ENCODE results near the gene VHLL. TPM values are rescaled to one million over a fixed set of nuclear protein-coding genes. Genes with fewer than 3 reads are reported as not detected.

The VHLL gene
- total RNA-seq (2022; extraction: Qiagen RNA extraction): not detected in 5 replicates

GRCh38 chr1:156298852-156299357, at the start of gene VHLL:
VHLL (minus strand) TSS chr1:156299307; CDS start chr1:156299189, 118 bp downstream.

GRCh38 chr1:156338180-156338976, 39.3 kb upstream of the VHLL start, which contains the start of the genes CCT3 and TSACC:
CCT3 (minus strand) TSS chr1:156338292; CDS start chr1:156338184, 108 bp downstream.
TSACC (plus strand) TSS chr1:156338526; CDS start chr1:156339758, 1,232 bp downstream.

GRCh38 chr1:156295391-156295947, 3.6 kb downstream of the VHLL start, which contains the start of gene GLMP:
GLMP (minus strand) TSS chr1:156295679; CDS start chr1:156295645, 34 bp downstream.

GRCh38 chr1:156284112-156284511, 15.0 kb downstream of the VHLL start, which contains the start of gene TMEM79:
TMEM79 (plus strand) TSS chr1:156284325; CDS start chr1:156285227, 902 bp downstream.

GRCh38 chr1:156282479-156283222, 16.5 kb downstream of the VHLL start, which contains the start of gene SMG5:
SMG5 (minus strand) TSS chr1:156282825; CDS start chr1:156282680, 145 bp downstream.

Other genes with a start within 250 kb of the VHLL start
- gene UBQLN4, start 245.5 kb downstream of the VHLL start, total RNA-seq (2022; extraction: Qiagen RNA extraction): 32.9 to 41.6 TPM (median 39.7 TPM) in 5 replicates
- gene LAMTOR2, start 244.5 kb downstream of the VHLL start, total RNA-seq (2022; extraction: Qiagen RNA extraction): 152 to 169 TPM (median 157 TPM) in 5 replicates
- 0.29 TPM in 1 of 5 replicates, not detected in the others for gene RAB25, start 238.1 kb downstream of the VHLL start, total RNA-seq (2022; extraction: Qiagen RNA extraction)
- 1.2 to 2.4 TPM (median 1.6 TPM) in 5 replicates for gene MEX3A, start 216.8 kb downstream of the VHLL start, total RNA-seq (2022; extraction: Qiagen RNA extraction)
- gene LMNA, start 184.6 kb downstream of the VHLL start, total RNA-seq (2022; extraction: Qiagen RNA extraction): 612 to 781 TPM (median 765 TPM) in 5 replicates
- gene SEMA4A, start 145.7 kb downstream of the VHLL start, total RNA-seq (2022; extraction: Qiagen RNA extraction): 0.33 to 0.43 TPM (median 0.38 TPM) in 5 replicates
- gene SLC25A44, start 105.2 kb downstream of the VHLL start, total RNA-seq (2022; extraction: Qiagen RNA extraction): 26.2 to 30.0 TPM (median 26.7 TPM) in 5 replicates
- gene PMF1, start 86.3 kb downstream of the VHLL start, total RNA-seq (2022; extraction: Qiagen RNA extraction): 57.1 to 65.8 TPM (median 61.8 TPM) in 5 replicates
- 0.21 to 0.33 TPM (median 0.25 TPM) in 3 of 5 replicates, not detected in the others for gene BGLAP, start 57.1 kb downstream of the VHLL start, total RNA-seq (2022; extraction: Qiagen RNA extraction)
- gene PAQR6, start 51.3 kb downstream of the VHLL start, total RNA-seq (2022; extraction: Qiagen RNA extraction): 3.3 to 5.1 TPM (median 4.0 TPM) in 5 replicates
- gene SMG5, start 16.5 kb downstream of the VHLL start, total RNA-seq (2022; extraction: Qiagen RNA extraction): 36.8 to 46.7 TPM (median 46.0 TPM) in 5 replicates
- gene TMEM79, start 15.0 kb downstream of the VHLL start, total RNA-seq (2022; extraction: Qiagen RNA extraction): 5.9 to 8.2 TPM (median 7.5 TPM) in 5 replicates
- gene GLMP, start 3.6 kb downstream of the VHLL start, total RNA-seq (2022; extraction: Qiagen RNA extraction): 35.4 to 49.9 TPM (median 47.7 TPM) in 5 replicates
- 382 to 400 TPM (median 397 TPM) in 5 replicates for gene CCT3, start 39.0 kb upstream of the VHLL start, total RNA-seq (2022; extraction: Qiagen RNA extraction)
- 1.6 to 3.4 TPM (median 2.1 TPM) in 5 replicates for gene TSACC, start 39.2 kb upstream of the VHLL start, total RNA-seq (2022; extraction: Qiagen RNA extraction)
- gene RHBG, start 69.9 kb upstream of the VHLL start, total RNA-seq (2022; extraction: Qiagen RNA extraction): not detected in 5 replicates
- 20.7 to 34.8 TPM (median 28.4 TPM) in 5 replicates for gene MEF2D, start 201.5 kb upstream of the VHLL start, total RNA-seq (2022; extraction: Qiagen RNA extraction)